DMS53 (cell line): ENCODE results near the gene EXOC6B.

ENCODE experiments used
- DNase-seq: peaks from one replicate; lab custom pipeline; 2025; lab: John Stamatoyannopoulos, UW

The EXOC6B gene

DNA sequence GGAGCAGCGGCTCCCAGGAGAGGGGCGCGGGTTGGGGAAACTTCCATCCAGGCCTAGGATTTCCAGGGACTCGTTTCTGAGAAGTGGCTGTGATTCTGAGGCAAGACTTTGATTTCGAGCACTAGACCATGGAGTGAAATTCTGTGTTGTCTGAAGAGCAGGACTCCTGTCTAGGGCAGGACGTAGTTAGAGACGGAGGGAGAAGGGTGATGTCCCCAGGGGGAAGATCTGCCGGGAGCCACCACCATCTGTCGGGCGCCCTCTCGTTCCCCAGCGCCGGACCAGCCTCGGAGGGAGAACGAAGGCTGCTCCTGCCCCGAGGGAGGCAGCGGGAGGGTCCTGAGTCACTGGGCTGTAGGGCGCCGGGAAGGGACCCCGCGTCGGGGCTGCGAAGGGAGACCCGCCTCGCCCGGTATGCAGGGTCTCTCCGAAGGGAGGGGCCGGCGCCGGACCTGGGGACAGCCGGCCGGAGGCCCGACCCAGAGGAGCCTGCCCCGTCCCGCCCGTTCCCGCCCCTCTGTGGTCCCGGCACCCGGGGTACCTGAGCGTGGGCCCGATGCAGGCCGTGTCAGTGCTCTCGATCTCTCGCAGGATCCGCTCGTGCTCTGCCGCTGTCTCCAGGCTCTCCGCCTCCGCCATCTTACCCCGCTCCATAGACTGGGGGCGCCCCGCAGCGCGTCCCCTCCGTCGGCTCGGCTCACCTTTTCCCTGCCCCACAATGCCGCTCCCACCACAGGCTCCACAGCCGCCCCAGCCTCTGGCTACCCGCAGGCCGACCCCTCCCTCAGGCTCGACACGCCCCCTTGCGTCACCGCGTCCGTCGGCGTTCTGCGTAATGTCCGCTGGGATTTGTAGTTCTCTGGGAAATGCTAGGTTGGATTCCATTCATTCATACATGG lies at the start of gene EXOC6B:
EXOC6B (minus strand) TSS at position 777 of the 899 bp plus-strand sequence.
- peak; percentile 91 for DNase-seq

DNA sequence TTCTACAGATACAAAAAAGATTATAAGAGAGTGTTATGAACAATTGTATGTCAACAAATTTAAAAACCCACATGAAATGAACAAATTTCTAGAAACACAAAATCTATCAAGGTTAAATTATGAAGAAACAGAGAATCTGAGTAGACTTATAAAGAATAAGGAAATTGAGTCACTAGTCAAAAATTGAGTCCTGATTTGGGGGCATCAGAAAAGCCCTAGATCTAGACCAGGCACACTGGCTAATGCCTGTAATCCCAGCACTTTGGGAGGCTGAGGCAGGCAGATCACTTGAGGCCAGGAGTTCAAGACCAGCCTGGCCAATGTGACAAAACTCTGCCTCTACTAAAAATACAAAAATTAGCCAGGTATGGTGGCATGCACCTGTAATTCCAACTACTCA lies 46.0 kb upstream of the EXOC6B start:
- no peak for DNase-seq

DNA sequence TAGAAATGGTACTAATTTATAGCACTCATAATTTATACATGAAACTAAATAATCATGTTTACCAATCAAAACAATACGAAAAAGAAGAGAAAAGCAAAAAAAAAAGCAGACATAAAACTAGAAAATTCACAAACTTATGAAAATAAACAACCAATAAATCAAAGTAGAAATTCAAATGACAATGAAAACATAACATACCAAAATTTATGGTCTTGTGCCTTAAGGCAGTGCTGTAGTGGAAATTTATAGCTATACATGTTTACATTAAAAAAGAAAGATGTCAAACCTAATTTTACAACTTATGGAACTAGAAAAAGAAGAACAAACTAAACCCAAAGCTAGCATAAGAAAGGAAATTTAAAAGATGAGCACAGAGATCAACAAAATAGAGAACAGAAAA lies 45.2 kb upstream of the EXOC6B start:
- no peak for DNase-seq

DNA sequence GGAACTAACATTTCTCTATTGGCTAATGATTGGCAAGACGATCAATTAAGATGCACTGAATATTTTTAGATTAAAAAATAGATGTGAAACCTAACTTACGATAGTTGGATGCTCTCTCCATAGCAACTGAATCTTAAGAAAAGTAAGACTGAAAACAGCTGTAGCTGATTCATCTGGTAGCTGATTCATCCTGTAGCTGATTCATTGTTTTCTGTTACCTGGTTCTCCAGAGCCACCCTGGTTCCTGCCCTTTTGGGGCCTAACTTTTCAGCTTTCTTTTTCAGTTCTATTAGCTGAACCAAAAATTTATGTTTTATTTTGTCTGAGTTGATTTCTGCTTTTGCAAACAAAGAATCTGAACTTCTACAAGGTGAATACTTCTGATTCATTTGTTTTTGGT lies 38.7 kb upstream of the EXOC6B start:
- peak; percentile 28 for DNase-seq

DNA sequence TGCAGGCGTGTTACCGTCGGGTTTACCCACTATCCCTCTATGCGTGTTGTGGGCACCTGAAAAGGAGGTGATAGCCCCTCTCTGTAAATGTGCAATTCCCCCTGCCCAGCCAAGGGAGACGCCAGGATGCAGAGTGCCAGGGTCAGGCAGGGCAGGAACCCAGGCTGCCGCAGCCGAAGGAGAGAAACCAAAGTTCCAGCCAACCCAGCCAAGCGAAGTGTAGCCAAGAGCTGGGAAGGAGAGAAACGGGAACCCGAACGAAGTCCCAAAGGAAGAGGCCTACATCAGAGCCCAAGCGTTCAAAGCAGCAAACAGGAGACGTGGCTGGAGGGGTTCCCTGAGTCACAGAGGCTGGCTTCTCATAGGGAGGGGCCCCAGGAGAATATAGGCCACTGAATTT lies 37.2 kb upstream of the EXOC6B start:
- DNase-seq: peak; percentile 59

DNA sequence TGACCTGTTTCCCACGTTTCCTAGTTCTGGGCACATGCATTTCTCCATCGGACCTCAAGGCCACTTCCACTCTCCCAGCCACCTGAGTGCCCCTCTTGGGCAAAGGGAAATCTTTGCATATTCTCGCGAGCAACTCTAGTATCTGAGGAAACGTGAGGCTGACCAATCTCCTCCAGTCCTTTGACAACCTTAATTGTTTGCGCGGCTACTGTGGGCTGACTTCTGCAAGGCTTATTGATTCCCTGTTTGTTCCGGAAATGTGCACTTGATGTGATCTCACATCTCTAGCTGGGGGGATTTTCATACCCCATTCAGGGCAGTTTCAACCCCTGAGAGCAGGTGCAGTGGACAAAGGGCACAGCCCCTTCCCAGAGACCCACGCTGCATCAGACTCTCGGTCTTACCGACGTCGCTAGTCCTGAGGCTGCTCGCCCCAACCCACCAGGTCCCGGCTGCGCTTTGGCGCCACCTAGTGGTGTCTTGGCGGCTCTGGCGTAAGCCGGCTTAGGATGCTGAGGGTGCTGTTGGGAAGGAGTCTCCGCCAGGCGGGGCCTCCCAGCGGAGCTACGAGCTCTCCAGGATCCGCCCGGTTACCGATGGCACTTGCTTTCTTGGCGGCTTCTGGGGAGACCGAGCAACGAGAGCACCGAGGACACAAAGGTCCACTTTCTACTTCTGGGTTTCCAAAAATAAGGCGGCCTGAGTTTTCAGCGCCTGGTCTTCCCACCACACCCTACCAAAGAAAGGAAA lies 36.6 kb upstream of the EXOC6B start:
- peak; percentile 94 for DNase-seq

DNA sequence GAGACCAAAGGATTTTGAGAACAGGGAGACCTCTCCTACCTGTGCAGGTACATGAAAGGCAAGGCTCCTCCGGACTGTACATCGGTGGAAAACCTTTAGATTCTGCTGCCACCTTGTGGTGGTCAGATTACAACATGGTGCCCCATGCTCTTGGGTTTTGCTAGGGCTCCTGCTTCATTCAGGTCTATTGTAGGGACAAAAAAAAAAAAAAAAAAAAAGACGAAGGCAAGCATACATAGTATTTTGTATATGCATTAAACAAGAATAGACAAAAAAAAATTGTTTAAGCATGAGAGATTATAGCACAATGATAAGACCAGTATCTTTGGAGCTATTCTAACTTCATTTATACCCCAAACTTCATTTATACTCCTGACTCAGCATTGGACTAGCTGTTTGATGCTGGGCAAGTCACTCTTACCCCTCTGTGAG lies 34.0 kb upstream of the EXOC6B start:
- DNase-seq: peak; percentile 94

DNA sequence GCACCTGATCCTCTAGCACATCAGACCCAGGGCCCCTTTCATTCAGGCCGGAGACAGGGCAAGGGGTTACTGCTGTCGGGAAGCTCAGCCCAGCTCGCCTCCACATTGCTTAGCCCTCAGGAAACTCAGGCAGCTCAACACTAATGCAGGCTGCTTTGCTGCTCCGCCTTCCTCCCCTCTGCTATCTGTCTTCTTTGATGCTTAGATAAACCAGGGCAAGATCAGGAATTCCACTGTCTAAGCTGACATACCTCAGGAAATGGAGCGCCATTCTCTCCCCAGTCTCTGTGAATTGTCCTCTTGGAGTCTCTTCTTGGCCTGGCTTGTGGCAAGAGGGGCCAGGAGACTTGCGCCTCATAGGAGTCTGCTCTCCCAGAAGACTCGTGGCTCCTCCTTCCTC lies 25.5 kb upstream of the EXOC6B start:
- DNase-seq: no peak

DNA sequence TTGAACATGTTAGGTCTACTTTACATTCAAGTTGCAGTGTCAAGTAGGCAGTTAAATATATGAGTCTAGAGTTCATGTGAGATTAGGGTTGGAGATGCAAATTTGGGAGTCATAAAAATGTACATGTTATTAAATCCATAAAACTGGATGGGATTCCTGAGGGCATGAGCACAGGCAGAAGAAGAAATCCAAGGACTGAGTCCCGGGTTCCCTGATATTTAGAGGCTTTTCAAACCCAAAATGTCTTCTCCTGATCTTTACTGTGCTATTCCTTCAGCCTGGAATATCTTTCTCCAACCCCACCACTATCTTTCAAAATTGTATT lies 23.3 kb upstream of the EXOC6B start:
- no peak for DNase-seq

DNA sequence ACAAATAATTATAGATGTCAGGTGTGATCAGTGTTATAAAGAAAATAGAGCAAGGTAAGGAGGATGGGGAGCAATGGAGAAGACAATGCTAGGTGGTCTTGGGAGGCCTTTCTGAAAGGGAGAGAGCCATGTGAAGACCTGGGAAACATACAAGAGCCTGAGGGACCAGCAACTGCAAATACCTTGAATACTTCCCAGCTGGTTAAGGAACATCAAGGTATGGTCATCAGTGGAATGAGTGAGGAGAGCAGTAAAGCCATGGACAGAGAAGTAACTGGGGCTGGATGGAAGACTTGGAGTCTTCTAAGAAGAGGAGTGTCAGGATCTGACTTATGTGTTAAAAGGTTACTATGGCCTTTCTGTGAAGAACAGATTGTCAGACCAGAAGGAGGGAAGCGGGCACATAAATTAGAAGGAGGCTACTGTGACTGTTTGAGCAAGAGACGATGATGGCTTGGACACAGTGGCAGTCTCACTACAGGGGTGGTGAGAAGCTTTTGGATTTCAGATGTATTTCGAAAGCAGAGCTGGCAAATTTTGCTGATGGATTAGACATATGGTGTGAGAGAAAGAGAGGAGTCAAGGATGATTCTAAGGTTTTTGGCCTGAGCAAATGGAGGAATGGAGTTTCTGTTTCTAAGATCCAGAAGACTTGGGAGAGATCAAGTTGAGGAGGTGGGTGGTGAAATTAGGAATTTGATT lies 22.8 kb upstream of the EXOC6B start:
- no peak for DNase-seq

DNA sequence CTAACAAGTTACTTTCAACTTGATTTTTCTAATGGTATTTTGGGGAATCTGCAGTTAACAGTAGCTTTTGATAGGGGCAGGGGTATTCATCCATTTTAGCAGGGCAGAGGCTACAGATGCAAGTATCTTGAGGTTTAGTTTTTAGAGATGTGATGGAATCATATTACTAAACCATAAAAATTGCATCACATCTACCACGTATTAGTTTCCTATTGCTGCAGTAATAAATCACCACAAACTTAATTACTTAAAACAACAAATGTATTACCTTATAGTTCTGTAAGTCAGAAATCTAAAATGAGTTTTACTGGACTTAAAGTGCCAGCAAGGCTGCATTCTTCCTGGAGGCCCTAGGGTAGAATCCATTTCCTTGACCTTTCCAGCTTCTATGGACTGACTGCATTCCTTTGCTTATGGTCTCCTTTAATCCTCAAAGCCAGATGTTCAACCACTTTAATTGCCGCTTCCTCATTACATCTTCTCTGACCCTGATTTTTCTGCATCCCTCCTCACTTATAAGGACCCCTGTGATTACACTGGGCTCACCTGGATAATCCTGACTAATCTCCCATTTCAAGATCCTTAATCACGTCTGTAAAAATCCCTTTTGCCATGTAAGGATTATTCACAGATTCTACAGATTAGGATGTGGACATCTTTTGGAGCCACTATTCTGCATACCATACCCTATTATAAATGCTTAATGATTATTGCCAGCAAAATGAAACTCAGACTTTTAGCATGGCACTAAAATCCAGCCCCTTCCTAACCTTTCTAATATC lies 21.9 kb upstream of the EXOC6B start:
- DNase-seq: no peak

DNA sequence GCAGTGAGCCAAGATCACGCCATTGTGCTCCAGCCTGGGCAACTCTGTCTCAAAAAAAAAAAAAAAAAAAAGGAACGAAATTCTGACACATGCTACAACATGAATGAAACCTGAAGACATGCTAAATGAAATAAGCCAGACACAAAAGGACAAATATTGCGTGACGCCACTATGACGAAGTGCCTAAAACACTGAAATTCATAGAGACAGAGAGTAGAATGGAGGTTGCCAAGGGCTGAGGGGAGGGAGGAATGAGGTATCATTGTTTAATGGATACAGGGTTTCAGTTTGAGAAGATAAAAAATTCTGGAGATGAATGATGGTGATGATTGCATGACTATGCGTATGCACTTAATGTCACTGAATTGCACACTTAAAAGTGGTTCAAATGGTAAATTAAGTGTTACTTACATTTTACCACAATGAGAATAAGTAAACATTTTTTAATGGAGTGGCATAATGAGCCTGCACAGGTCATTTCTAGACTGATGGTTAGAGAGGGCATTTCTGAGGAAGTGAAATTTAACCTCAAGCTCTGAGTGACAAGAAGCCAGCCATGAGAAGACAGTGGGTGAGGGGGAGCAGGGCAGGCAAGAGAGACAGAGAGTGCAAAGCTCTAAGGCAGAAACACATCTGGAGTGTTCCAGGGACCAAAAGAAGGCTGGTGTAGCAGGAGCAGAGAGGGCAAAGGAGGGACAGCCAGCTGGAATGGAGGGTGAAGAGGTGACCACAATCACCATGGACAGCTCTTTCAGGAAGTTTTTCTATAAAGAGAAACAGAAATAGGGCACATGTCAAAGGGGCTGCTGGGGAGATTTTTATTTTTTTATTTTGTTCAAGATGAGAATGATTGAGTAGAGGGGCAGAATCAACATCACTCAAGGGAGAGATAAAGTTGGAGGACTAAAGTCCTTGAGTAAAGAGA lies 20.6 kb upstream of the EXOC6B start:
- DNase-seq: no peak

DNA sequence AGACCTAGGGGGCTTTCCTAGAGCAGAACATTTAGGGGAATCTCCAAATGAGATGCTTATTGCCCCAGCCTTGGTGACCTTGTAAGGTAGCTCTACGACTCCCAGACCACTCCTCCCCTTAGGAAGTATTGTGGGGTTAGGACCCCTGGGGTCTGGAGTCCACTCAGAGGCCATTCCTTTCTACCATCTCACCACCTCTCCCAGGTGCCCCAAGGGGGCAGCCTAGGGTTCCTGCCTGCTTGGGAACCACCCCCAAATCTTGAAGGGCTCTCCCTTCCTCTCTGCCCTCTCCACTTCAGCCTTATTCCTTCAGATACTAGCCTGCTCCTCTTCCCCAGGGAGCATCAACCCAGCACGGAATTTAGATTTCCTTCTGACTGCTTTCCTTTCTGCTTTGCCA lies 17.5 kb upstream of the EXOC6B start:
- DNase-seq: no peak

DNA sequence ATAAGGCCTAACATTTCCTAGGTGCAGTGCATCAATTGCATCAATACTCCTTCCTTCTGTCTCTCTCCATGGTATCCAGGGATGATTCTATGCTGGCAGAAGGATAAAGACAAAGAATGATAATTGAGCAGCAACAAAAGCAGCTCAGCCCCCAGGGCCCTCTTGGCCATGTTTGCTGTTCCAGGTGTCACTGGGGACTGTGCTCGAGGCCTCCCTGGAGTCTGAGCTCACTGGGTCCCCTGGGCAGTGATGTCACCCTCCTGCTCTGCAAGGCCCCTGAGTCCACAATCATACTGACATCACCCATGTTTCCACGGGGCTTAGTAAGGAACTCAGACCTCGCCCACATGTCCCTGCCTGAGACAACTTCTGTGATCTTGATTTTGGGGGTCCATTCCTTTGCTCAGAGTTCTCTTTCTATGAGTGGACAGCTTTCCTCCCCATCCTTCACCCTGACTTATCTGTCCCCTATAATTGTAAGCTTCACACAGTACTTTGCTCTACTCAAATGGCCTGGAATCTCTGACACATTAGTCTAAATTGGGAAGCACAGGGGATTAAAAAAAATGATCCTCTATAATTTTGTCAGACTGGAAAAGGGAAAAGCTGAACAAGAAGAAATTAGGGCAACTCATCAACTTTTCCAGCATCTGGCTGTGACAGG lies 15.8 kb upstream of the EXOC6B start:
- peak; percentile 39 for DNase-seq

DNA sequence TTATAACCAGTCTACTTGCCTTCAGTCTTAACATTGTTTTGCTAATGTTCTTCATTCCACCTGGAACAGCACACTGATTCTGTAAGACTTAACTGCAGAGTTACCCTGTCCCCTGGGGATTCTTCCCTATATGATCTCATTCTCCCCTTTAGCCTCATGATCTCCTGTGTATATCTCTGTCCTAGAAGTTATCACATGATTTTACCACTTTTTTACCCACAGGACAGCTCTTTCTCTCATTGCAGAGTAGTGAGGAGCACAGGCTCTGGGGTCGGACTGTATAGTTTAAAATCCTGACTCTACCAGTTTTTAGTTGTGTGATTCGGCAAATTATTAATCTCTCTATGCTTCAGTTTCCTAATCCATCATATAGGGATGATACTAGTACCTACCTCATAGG lies 14.2 kb upstream of the EXOC6B start:
- no peak for DNase-seq

DNA sequence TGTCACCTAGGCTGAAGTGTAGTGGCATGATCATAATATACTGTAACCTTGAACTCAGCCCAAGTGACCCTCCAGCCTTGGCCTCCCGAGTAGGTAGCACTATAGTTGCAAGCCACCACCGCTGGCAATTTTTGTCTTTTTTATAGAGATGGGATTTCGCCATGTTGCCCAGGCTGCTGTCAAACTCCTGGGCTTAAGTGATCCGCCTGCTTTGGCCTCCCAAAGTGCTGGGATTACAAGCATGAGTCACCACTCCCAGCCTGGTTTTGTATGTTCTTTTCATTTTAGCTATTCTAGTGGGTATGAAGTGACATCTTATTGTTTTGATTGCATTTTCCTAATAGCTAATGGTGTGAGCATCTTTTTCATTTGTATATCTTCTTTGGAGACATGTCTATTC lies 11.3 kb upstream of the EXOC6B start:
- DNase-seq: peak; percentile 32

DNA sequence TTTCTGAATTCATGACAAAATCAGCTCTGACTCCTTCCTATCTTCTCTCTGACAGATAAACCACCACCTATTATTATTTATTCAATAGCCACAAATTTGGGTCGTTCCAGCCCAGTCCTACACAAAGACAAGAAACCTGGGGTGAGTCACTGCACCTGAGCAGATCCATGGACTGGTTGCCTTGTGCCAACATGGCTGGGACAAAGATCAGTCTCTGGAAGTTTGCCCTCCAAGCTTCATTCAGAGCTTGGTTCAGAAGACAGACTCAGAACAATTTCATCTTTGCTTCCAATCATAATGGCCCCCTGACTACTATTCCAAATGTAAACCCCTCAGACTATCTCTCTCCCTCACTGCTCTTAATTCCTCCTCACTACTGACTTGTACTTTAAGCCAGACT lies 9.6 kb upstream of the EXOC6B start:
- no peak for DNase-seq

DNA sequence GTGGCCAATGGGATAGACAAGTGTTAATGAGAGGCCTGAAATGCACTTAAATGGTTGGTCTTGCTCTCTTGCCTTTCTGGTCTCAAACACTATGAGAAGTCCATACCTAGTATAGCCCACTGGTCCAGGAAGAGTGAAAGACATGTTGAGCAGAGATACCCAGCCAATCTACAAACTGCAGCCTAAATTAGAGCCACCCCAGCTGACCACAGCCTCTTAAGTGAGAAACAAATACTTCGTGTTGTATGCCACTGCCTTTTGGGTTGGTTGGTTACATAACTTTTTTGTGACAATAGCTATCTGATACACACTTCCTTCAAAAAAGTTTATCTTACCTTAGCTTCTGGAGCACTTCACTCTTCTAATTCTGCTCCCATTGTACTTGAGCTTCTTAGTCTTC lies 8.8 kb upstream of the EXOC6B start:
- DNase-seq: no peak

DNA sequence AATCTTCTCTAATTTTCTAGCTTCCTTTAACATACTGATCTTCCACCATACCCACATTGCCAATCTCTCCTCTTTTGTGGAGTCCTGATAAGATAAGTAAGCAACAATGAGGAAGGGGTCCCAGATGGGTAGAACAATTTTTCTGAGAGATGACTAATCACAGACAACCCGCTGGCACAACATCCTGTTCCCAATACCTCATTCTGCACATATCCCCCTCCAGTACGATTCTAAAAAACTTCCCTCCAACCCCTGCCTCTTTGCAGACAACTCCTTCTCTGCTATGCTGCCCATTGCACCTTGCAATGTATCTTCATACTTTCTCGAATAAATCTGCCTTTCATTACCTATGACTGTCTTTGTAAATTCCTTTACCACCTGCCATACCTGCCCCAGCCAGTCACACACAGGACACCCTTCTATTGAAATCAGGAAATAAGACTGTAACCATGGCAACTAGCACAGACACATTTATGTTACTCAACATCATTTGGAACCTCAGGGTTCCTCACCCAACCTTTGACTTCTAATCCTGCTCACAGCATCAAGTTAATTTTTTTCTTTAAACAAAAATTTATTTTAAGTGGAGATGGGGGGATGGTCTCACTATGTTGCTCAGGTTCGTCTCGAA lies 7.4 kb upstream of the EXOC6B start:
- peak; percentile 58 for DNase-seq

DNA sequence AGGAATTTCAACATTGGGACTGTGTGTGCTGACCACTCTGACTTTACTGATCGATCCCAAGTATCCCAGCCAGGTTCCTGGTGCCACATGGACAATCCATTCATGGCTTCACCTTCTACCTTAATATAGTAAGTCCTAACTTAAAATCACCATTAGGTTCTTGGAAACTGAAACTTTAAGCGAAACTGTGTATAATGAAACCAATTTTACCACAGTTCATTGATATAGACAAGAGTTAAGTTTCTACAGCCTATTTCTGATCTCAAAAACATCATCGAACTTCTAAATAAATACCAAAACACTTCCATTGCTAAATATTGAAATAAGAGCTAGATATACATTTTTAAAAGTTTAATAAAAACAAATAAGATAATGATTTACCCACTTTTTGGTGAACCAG lies 4.4 kb upstream of the EXOC6B start:
- DNase-seq: no peak
